HepG2 (cell line): ENCODE data around the gene GCDH. TPM values are rescaled to one million over a fixed set of nuclear protein-coding genes. Genes with fewer than 3 reads are reported as not detected.

Experiments
- GFI1 ChIP-seq: sonication (generic); formaldehyde crosslinking; IDR thresholded peaks from 2 replicates; pipeline ENCODE4 v1.5.0; 2020; ENCODE audit warnings: missing genetic modification reagents, mild to moderate bottlenecking, borderline replicate concordance
- HNF4A ChIP-seq: sonication (generic); formaldehyde crosslinking; IDR thresholded peaks from 2 replicates; pipeline ENCODE4 v1.4.0; 2020; ENCODE audit warnings: missing genetic modification reagents
- MTF1 ChIP-seq: sonication (generic); formaldehyde crosslinking; IDR thresholded peaks from 2 replicates; pipeline ENCODE4 v1.5.0; 2020; ENCODE audit warnings: missing genetic modification reagents
- PITX1 ChIP-seq: sonication (generic); formaldehyde crosslinking; IDR thresholded peaks from 2 replicates; pipeline ENCODE4 v1.5.1; 2020; ENCODE audit warnings: mild to moderate bottlenecking, missing genetic modification reagents
- SNAPC2 ChIP-seq: sonication (generic); formaldehyde crosslinking; IDR thresholded peaks from 2 replicates; pipeline ENCODE4 v1.8.1; 2022; ENCODE audit warnings: mild to moderate bottlenecking, missing genetic modification reagents
- SP4 ChIP-seq: sonication (generic); formaldehyde crosslinking; IDR thresholded peaks from 2 replicates; pipeline ENCODE4 v1.8.1; 2023; ENCODE audit warnings: mild to moderate bottlenecking, missing genetic modification reagents
- SRSF1 ChIP-seq: fragments of 200-400 bp; formaldehyde crosslinking; optimal IDR thresholded peaks from 2 replicates; pipeline ENCODE3; 2017; ENCODE audit warnings: mild to moderate bottlenecking, low read depth, low read length, moderate library complexity
- TEAD3 ChIP-seq: optimal IDR thresholded peaks from 2 replicates; pipeline ENCODE3; 2016; ENCODE audit warnings: borderline replicate concordance
- ZC3H4 ChIP-seq: sonication (generic); formaldehyde crosslinking; IDR thresholded peaks from 2 replicates; pipeline ENCODE4 v1.4.0; 2020; ENCODE audit warnings: missing genetic modification reagents, borderline replicate concordance
- ZFY ChIP-seq: sonication (generic); formaldehyde crosslinking; IDR thresholded peaks from 2 replicates; pipeline ENCODE4 v1.4.0; 2020; ENCODE audit warnings: missing genetic modification reagents
- ZNF629 ChIP-seq: sonication (generic); formaldehyde crosslinking; conservative IDR thresholded peaks from 2 replicates; pipeline ENCODE4 v1.5.0; 2020; ENCODE audit warnings: missing genetic modification reagents
- ZNF777 ChIP-seq: sonication (generic); formaldehyde crosslinking; IDR thresholded peaks from 2 replicates; pipeline ENCODE4 v1.4.0; 2020; ENCODE audit warnings: missing genetic modification reagents
- ZSCAN31 ChIP-seq: sonication (generic); formaldehyde crosslinking; IDR thresholded peaks from 2 replicates; pipeline ENCODE4 v1.5.0; 2020; ENCODE audit warnings: low read depth, mild to moderate bottlenecking, missing genetic modification reagents
- ZZZ3 ChIP-seq: sonication (generic); formaldehyde crosslinking; IDR thresholded peaks from 2 replicates; pipeline ENCODE4 v1.4.0; 2020; ENCODE audit warnings: missing genetic modification reagents, mild to moderate bottlenecking, borderline replicate concordance
- polyA plus RNA-seq, 8 experiments: library from polyadenylated mRNA; depleted of rRNA in 3 of 8; stranded (reverse) in 7 of 8; unstranded in 1 of 8; fragments of >200 nt; fragmentation: Illumina TruSeq in 4 of 8; extraction: Trizol in 4 of 8; gene quantifications; 2 replicates each; pipeline versions ENCODE4 v1.2.1 to v1.2.3, GENCODE V29; 2011 to 2016; ENCODE audit warnings: low read depth in 4 of 8, missing spikeins in 1 of 8, mixed read lengths in 1 of 8; ENCODE audit not compliant: insufficient read depth in 1 of 8
- total RNA-seq, 5 experiments: library from RNA; depleted of rRNA; stranded (reverse); fragments of >200 nt; fragmentation: Illumina TruSeq; extraction: Trizol; gene quantifications; 2 replicates each; pipeline ENCODE4 v1.2.3, GENCODE V29; 2016; ENCODE audit warnings: low read depth in 1 of 5
- TF ChIP-seq, protein P1 (sequence below): IDR thresholded peaks from 2 replicates; pipeline ENCODE4 v1.6.1; 2016; ENCODE audit warnings: missing genetic modification reagents, missing compliant biosample characterization
- TF ChIP-seq, protein P2 (sequence below): sonication (generic); formaldehyde crosslinking; IDR thresholded peaks from 2 replicates; pipeline ENCODE4 v1.8.1; 2023; ENCODE audit warnings: mild to moderate bottlenecking, missing genetic modification reagents
- TF ChIP-seq, protein P3 (sequence below): sonication (generic); formaldehyde crosslinking; conservative IDR thresholded peaks from 2 replicates; pipeline ENCODE4 v1.4.0; 2020; ENCODE audit warnings: mild to moderate bottlenecking, missing genetic modification reagents, moderate library complexity
- TF ChIP-seq, protein P4 (sequence below): sonication (generic); formaldehyde crosslinking; IDR thresholded peaks from 2 replicates; pipeline ENCODE4 v1.4.0; 2020; ENCODE audit warnings: missing genetic modification reagents, borderline replicate concordance
- TF ChIP-seq, protein P5 (sequence below), 2 experiments: sonication (generic) in 1 of 2; formaldehyde crosslinking in 1 of 2; IDR thresholded peaks; 2 replicates each; pipeline versions ENCODE4 v1.4.0 to v1.6.1; 2018 to 2020; ENCODE audit warnings: missing genetic modification reagents in 2 of 2, borderline replicate concordance in 1 of 2, low read depth in 1 of 2, mild to moderate bottlenecking in 1 of 2, missing biosample characterization in 1 of 2
- TF ChIP-seq, protein P6 (sequence below): IDR thresholded peaks from 2 replicates; pipeline ENCODE4 v1.6.1; 2016; ENCODE audit warnings: low read depth

GCDH gene
- total and polyA plus RNA-seq, 2 of the 13 experiments (the other 11 are each of a cell fraction or from before 2014, with no cell fraction given): 15.1 to 38.0 TPM

DNA sequence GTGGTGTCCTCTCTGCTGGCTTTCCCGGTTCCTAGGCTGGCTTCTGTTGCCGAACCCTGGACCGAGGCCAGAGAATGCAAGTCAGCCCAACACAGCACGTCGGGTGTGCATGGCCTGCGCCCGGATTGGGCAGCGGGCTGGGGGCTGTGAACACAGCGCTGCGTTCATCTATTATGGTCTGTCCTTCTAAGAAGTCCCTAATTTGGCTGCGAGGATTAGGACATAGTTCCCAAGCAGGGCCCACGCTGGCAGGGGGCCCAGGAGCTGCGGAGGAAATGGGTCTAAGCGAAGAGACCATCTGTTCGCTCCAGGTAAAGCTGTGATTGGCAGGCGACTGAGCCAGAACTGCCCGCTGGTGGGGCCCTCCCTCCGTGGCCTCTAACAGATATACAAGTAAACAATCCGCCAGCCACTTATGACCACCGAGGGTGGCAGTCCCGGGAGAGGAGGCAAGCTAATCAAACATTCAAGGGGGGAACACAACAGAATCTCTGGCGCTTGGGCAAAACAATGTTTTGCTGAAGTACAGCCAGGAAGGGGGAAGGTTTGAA lies 22.1 kb downstream of the GCDH start (continued):
- TF ChIP-seq HNF4A (CRISPR knock-in tag) (peak; percentile 47; the same call in 1 of the 2 replicates), ZNF629 (CRISPR knock-in tag) (peak; percentile 56; the same call in 1 of the 2 replicates), SRSF1 (peak; percentile 36), ZSCAN31 (CRISPR knock-in tag) (no peak), GFI1 (CRISPR knock-in tag) (peak; percentile 30; the same call in 1 of the 2 replicates), ZZZ3 (CRISPR knock-in tag) (peak; percentile 49; the same call in 1 of the 2 replicates), MTF1 (no peak), ZNF777 (CRISPR knock-in tag) (peak; percentile 91), SNAPC2 (CRISPR knock-in tag) (peak; percentile 4; the same call in 1 of the 2 replicates), TEAD3 (CRISPR knock-in tag) (peak; percentile 51), ZC3H4 (CRISPR knock-in tag) (no peak), SP4 (CRISPR knock-in tag) (peak; percentile 32; the same call in 1 of the 2 replicates), PITX1 (CRISPR knock-in tag) (0 out of 2 replicates have a peak, but pooled peaks have one; percentile 50), ZFY (CRISPR knock-in tag) (peak; percentile 53)
- TF ChIP-seq, protein P1, sequence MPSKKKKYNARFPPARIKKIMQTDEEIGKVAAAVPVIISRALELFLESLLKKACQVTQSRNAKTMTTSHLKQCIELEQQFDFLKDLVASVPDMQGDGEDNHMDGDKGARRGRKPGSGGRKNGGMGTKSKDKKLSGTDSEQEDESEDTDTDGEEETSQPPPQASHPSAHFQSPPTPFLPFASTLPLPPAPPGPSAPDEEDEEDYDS (CRISPR knock-in tag): peak; percentile 31; the same call in 1 of the 2 replicates
- TF ChIP-seq, protein P2, sequence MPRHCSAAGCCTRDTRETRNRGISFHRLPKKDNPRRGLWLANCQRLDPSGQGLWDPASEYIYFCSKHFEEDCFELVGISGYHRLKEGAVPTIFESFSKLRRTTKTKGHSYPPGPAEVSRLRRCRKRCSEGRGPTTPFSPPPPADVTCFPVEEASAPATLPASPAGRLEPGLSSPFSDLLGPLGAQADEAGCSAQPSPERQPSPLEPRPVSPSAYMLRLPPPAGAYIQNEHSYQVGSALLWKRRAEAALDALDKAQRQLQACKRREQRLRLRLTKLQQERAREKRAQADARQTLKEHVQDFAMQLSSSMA: peak; percentile 64; the same call in 1 of the 2 replicates
- TF ChIP-seq, protein P3, sequence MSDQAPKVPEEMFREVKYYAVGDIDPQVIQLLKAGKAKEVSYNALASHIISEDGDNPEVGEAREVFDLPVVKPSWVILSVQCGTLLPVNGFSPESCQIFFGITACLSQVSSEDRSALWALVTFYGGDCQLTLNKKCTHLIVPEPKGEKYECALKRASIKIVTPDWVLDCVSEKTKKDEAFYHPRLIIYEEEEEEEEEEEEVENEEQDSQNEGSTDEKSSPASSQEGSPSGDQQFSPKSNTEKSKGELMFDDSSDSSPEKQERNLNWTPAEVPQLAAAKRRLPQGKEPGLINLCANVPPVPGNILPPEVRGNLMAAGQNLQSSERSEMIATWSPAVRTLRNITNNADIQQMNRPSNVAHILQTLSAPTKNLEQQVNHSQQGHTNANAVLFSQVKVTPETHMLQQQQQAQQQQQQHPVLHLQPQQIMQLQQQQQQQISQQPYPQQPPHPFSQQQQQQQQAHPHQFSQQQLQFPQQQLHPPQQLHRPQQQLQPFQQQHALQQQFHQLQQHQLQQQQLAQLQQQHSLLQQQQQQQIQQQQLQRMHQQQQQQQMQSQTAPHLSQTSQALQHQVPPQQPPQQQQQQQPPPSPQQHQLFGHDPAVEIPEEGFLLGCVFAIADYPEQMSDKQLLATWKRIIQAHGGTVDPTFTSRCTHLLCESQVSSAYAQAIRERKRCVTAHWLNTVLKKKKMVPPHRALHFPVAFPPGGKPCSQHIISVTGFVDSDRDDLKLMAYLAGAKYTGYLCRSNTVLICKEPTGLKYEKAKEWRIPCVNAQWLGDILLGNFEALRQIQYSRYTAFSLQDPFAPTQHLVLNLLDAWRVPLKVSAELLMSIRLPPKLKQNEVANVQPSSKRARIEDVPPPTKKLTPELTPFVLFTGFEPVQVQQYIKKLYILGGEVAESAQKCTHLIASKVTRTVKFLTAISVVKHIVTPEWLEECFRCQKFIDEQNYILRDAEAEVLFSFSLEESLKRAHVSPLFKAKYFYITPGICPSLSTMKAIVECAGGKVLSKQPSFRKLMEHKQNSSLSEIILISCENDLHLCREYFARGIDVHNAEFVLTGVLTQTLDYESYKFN: peak; percentile 56
- TF ChIP-seq, protein P4, sequence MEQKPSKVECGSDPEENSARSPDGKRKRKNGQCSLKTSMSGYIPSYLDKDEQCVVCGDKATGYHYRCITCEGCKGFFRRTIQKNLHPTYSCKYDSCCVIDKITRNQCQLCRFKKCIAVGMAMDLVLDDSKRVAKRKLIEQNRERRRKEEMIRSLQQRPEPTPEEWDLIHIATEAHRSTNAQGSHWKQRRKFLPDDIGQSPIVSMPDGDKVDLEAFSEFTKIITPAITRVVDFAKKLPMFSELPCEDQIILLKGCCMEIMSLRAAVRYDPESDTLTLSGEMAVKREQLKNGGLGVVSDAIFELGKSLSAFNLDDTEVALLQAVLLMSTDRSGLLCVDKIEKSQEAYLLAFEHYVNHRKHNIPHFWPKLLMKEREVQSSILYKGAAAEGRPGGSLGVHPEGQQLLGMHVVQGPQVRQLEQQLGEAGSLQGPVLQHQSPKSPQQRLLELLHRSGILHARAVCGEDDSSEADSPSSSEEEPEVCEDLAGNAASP (CRISPR knock-in tag): no peak
- TF ChIP-seq, protein P5, sequence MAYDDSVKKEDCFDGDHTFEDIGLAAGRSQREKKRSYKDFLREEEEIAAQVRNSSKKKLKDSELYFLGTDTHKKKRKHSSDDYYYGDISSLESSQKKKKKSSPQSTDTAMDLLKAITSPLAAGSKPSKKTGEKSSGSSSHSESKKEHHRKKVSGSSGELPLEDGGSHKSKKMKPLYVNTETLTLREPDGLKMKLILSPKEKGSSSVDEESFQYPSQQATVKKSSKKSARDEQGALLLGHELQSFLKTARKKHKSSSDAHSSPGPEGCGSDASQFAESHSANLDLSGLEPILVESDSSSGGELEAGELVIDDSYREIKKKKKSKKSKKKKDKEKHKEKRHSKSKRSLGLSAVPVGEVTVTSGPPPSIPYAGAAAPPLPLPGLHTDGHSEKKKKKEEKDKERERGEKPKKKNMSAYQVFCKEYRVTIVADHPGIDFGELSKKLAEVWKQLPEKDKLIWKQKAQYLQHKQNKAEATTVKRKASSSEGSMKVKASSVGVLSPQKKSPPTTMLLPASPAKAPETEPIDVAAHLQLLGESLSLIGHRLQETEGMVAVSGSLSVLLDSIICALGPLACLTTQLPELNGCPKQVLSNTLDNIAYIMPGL (CRISPR knock-in tag; IDR thresholded peaks at IDR 0.05; ENCODE audit: borderline replicate concordance in 1 of 2, low read depth in 1 of 2): peak; percentile 10 to 29; a peak in 1 of 4 replicates
- TF ChIP-seq, protein P6, sequence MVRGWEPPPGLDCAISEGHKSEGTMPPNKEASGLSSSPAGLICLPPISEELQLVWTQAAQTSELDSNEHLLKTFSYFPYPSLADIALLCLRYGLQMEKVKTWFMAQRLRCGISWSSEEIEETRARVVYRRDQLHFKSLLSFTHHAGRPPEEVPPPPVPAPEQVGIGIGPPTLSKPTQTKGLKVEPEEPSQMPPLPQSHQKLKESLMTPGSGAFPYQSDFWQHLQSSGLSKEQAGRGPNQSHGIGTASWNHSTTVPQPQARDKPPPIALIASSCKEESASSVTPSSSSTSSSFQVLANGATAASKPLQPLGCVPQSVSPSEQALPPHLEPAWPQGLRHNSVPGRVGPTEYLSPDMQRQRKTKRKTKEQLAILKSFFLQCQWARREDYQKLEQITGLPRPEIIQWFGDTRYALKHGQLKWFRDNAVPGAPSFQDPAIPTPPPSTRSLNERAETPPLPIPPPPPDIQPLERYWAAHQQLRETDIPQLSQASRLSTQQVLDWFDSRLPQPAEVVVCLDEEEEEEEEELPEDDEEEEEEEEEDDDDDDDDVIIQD: 0 out of 2 replicates have a peak, but pooled peaks have one; percentile 23
